NK-92 (cell line): ENCODE data around the gene DGAT2.

Source experiments
- DNase-seq: peaks from one replicate; lab custom pipeline; 2025; ENCODE audit not compliant: unreplicated experiment; lab: John Stamatoyannopoulos, UW

DGAT2 gene

GRCh38 chr11:75800136-75800675 lies 31.6 kb downstream of the DGAT2 start:
- DNase-seq: no peak

- no peak for DNase-seq
Observed at GRCh38 chr11:75800728-75801361, 32.3 kb downstream of the DGAT2 start.

GRCh38 chr11:75801362-75802020 lies 32.9 kb downstream of the DGAT2 start:
- DNase-seq: no peak

- DNase-seq: no peak
Observed at GRCh38 chr11:75802021-75802912, 33.7 kb downstream of the DGAT2 start.

GRCh38 chr11:75802913-75803820 lies 34.6 kb downstream of the DGAT2 start:
- DNase-seq: no peak

GRCh38 chr11:75809111-75809510 lies 40.5 kb downstream of the DGAT2 start:
- no peak for DNase-seq

- no peak for DNase-seq
Observed at GRCh38 chr11:75809991-75810390, 41.4 kb downstream of the DGAT2 start.

- DNase-seq: no peak
Observed at GRCh38 chr11:75810637-75811390, 42.2 kb downstream of the DGAT2 start.

- no peak for DNase-seq
Observed at GRCh38 chr11:75811485-75811884, 42.9 kb downstream of the DGAT2 start.

GRCh38 chr11:75812542-75813040 lies 44.0 kb downstream of the DGAT2 start:
- no peak for DNase-seq

GRCh38 chr11:75813124-75813523 lies 44.5 kb downstream of the DGAT2 start:
- no peak for DNase-seq

- no peak for DNase-seq
Observed at GRCh38 chr11:75813622-75814039, 45.1 kb downstream of the DGAT2 start.

GRCh38 chr11:75814363-75814676 lies 45.7 kb downstream of the DGAT2 start:
- DNase-seq: no peak

- peak; percentile 99 for DNase-seq
Observed at GRCh38 chr11:75814677-75815344, 46.2 kb downstream of the DGAT2 start, which contains the start of gene UVRAG. UVRAG (plus strand) TSS chr11:75815210; CDS start chr11:75815408, 198 bp downstream.

- DNase-seq: no peak
Observed at GRCh38 chr11:75815345-75816168, 47.0 kb downstream of the DGAT2 start.

GRCh38 chr11:75816561-75817239 lies 48.1 kb downstream of the DGAT2 start:
- no peak for DNase-seq

- no peak for DNase-seq
Observed at GRCh38 chr11:75820645-75821044, 52.1 kb downstream of the DGAT2 start.

GRCh38 chr11:75821202-75821601 lies 52.6 kb downstream of the DGAT2 start:
- DNase-seq: no peak
